K562 (cell line): ENCODE results near the gene SLC6A6. TPM values are rescaled to one million over a fixed set of nuclear protein-coding genes. Genes with fewer than 3 reads are reported as not detected.
A peak's percentile ranks its signal among the peaks of the same experiment; 100 is the strongest.

Experiments used
- ETV1 ChIP-seq: fragments of 450-650 bp; conservative IDR thresholded peaks from 2 replicates; pipeline ENCODE4 v1.6.1; 2016; ENCODE audit warnings: missing genetic modification characterization, control low read depth, low read depth, missing compliant biosample characterization
- LEF1 ChIP-seq: fragments of 450-650 bp; IDR thresholded peaks from 2 replicates; pipeline ENCODE4 v1.6.1; 2016; ENCODE audit warnings: mild to moderate bottlenecking
- MCM2 ChIP-seq: fragments of 450-650 bp; IDR thresholded peaks from 2 replicates; pipeline ENCODE4 v1.6.1; 2017; ENCODE audit warnings: low read depth, mild to moderate bottlenecking
- NR4A1 ChIP-seq, 2 experiments: fragments of 250-450 bp in 1 of 2; fragments of 450-650 bp in 1 of 2; sonication (Bioruptor Pico) in 1 of 2; IDR thresholded peaks; 2 replicates each; pipeline versions ENCODE4 v1.4.0 to v1.6.1; 2016 to 2020; ENCODE audit warnings: mild to moderate bottlenecking in 2 of 2, missing compliant biosample characterization in 1 of 2, missing genetic modification characterization in 1 of 2, moderate library complexity in 1 of 2
- POLR2G ChIP-seq: fragments of 200-400 bp; formaldehyde crosslinking; IDR thresholded peaks from 2 replicates; pipeline ENCODE4 v1.6.1; 2017; ENCODE audit warnings: low read depth, mild to moderate bottlenecking, antibody characterized with exemption, low read length, moderate library complexity
- POLR3A ChIP-seq: IDR thresholded peaks from 2 replicates; pipeline ENCODE4 v1.6.1; 2011; ENCODE audit warnings: borderline replicate concordance, mild to moderate bottlenecking, moderate library complexity; ENCODE audit not compliant: insufficient read length, insufficient read depth; ENCODE audit errors: extremely low read depth
- RERE ChIP-seq: sonication (generic); formaldehyde crosslinking; IDR thresholded peaks from 2 replicates; pipeline ENCODE4 v1.8.0; 2023; ENCODE audit warnings: missing genetic modification reagents, mild to moderate bottlenecking, borderline replicate concordance
- SMAD2 ChIP-seq: fragments of 150-350 bp; IDR thresholded peaks from 2 replicates; pipeline ENCODE4 v1.6.1; 2014; ENCODE audit warnings: low read depth, mild to moderate bottlenecking, low read length
- SMARCA4 ChIP-seq: fragments of 450-650 bp; IDR thresholded peaks from 2 replicates; pipeline ENCODE4 v1.6.1; 2016
- SMARCB1 ChIP-seq: IDR thresholded peaks from 2 replicates; pipeline ENCODE4 v1.6.1; 2011; ENCODE audit warnings: improper control_type of control experiment, low read depth; ENCODE audit not compliant: insufficient read length
- STAG1 ChIP-seq: sonication (generic); formaldehyde crosslinking; IDR thresholded peaks from 2 replicates; pipeline ENCODE4 v1.5.0; 2020; ENCODE audit warnings: missing genetic modification reagents, borderline replicate concordance
- ZBED1 ChIP-seq: IDR thresholded peaks from 2 replicates; pipeline ENCODE4 v1.6.1; 2014
- ZBTB11 ChIP-seq, 3 experiments: fragments of 200-800 bp in 1 of 3; fragments of 250-450 bp in 1 of 3; fragments of 450-650 bp in 1 of 3; sonication (Bioruptor Pico) in 1 of 3; sonication (Bioruptor generic) in 1 of 3; formaldehyde crosslinking in 1 of 3; IDR thresholded peaks; 2 replicates each; pipeline versions ENCODE4 v1.6.1 to v1.8.0; 2016 to 2022; ENCODE audit warnings: mild to moderate bottlenecking in 2 of 3, missing genetic modification characterization in 2 of 3, missing compliant biosample characterization in 1 of 3, moderate library complexity in 1 of 3
- ZSCAN32 ChIP-seq: fragments of 450-650 bp; formaldehyde crosslinking; IDR thresholded peaks from 2 replicates; pipeline ENCODE4 v1.4.0; 2020; ENCODE audit warnings: mild to moderate bottlenecking, moderate library complexity
- polyA plus RNA-seq, 8 experiments: library from polyadenylated mRNA; depleted of rRNA in 4 of 8; stranded (reverse) in 5 of 8; unstranded in 3 of 8; fragments of >200 nt; fragmentation: Nextera tagmentation in 2 of 8; fragmentation: Illumina TruSeq in 1 of 8; extraction: Ambion mirVana in 2 of 8; extraction: Trizol in 1 of 8; gene quantifications; 2 replicates each; pipeline versions ENCODE4 v1.2.1 to v1.2.3, GENCODE V29; 2011 to 2014; ENCODE audit warnings: inconsistent platforms in 1 of 8, missing spikeins in 1 of 8
- total RNA-seq, 7 experiments: library from RNA; depleted of rRNA in 6 of 7; stranded (reverse); fragments of >200 nt in 6 of 7; fragmentation: Illumina TruSeq in 2 of 7; extraction: Trizol in 2 of 7; gene quantifications; 2 replicates each; pipeline versions ENCODE4 v1.2.1 to v1.2.3, GENCODE V29; 2011 to 2021; ENCODE audit warnings: low replicate concordance in 1 of 7
- TF ChIP-seq, protein P1 (sequence below): sonication (generic); formaldehyde crosslinking; IDR thresholded peaks from 2 replicates; pipeline ENCODE4 v1.8.1; 2022; ENCODE audit warnings: missing genetic modification reagents
- TF ChIP-seq, protein P2 (sequence below): fragments of 450-650 bp; conservative IDR thresholded peaks from 2 replicates; pipeline ENCODE4 v1.6.1; 2016; ENCODE audit warnings: missing genetic modification characterization, low read depth, mild to moderate bottlenecking, missing compliant biosample characterization, moderate library complexity

The SLC6A6 gene
- total and polyA plus RNA-seq, 9 of the 15 experiments (the other 6 are each of a cell fraction or from before 2014, with no cell fraction given): 12.3 to 203 (median 93.2) TPM

DNA sequence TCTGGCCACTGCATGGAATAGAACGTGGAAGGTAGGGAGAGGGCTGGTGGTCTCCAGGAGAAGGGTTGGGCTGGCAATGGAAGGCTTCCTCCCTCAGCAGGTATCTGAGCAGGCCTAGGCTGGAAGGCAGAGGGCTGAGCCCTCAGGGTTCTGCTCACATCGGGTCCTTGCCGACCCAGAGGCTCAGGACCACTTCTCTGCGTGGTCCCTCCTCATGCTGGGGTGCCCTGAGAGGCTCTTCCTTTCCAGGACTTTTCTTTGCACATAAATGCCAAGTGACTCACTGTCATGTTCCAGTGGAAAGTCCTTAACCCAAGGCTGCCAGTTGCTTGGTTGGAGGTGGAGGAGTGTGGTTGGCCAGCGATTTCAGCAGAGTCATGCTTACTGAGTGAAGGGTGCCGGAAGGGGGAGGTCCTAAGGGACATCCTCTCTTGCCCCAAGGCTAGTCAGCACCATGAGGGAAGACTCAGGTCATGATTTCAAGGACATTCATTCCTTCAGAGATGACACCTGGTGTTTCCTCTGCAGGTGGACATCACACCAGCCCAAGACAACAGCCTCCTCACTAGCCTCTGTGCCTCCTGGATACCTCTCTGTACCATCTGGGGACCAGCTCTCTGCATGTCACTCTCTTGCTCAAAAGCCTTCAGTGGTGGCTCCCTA, 8.2 kb downstream of the SLC6A6 start (continued):
- TF ChIP-seq, protein P1, sequence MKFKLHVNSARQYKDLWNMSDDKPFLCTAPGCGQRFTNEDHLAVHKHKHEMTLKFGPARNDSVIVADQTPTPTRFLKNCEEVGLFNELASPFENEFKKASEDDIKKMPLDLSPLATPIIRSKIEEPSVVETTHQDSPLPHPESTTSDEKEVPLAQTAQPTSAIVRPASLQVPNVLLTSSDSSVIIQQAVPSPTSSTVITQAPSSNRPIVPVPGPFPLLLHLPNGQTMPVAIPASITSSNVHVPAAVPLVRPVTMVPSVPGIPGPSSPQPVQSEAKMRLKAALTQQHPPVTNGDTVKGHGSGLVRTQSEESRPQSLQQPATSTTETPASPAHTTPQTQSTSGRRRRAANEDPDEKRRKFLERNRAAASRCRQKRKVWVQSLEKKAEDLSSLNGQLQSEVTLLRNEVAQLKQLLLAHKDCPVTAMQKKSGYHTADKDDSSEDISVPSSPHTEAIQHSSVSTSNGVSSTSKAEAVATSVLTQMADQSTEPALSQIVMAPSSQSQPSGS: no peak
- TF ChIP-seq LEF1 (no peak), ETV1 (peak; percentile 95), NR4A1 (CRISPR knock-in tag; IDR thresholded peaks at IDR 0.05) (no peak), NR4A1 (tag; IDR thresholded peaks at IDR 0.05) (peak; percentile 91), SMARCB1 (no peak), SMAD2 (no peak), STAG1 (no peak), RERE (CRISPR knock-in tag) (no peak), POLR3A (no peak), MCM2 (no peak), SMARCA4 (peak; percentile 71), ZBED1 (no peak), ZSCAN32 (no peak), POLR2G (peak; percentile 67), ZBTB11 (CRISPR knock-in tag; IDR thresholded peaks at IDR 0.05) (peak in 1 of 3 experiments; percentile 74; a peak in 2 of 6 replicates)
- TF ChIP-seq, protein P2, sequence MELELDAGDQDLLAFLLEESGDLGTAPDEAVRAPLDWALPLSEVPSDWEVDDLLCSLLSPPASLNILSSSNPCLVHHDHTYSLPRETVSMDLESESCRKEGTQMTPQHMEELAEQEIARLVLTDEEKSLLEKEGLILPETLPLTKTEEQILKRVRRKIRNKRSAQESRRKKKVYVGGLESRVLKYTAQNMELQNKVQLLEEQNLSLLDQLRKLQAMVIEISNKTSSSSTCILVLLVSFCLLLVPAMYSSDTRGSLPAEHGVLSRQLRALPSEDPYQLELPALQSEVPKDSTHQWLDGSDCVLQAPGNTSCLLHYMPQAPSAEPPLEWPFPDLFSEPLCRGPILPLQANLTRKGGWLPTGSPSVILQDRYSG: peak; percentile 88
